ENCODE measurements around the gene SRXN1. TPM values are rescaled to one million over a fixed set of nuclear protein-coding genes. Genes with fewer than 3 reads are reported as not detected.
A peak's percentile ranks its signal among the peaks of the same experiment; 100 is the strongest.
"Not testable (repeated sequence)": the region's sequence is repeated elsewhere in the genome, so short reads cannot be mapped to it uniquely, and the experiment has no call there.

Gene SRXN1
- total RNA-seq, 1 donor from 2014 or later, result 55.3 TPM

DNA sequence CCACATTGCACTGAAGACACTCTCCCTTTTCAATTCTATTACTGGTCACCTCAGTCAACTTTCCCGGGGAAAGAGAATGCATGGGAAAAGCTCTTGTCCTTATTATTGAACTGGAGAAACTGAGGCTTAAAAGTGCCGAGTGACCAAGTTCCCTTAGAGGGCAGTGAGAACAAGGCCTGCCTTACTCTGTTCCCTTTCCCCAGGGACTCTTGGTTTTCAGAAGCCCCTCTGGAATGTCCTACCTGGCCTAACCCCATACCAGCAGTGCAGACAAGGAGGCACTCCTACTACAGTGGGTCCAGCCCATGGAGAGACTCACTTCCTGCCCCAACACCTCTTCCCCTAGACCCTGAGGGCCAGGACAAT lies 6.1 kb downstream of the SRXN1 start:
- Histone ChIP-seq H3K4me3 (no peak overlapping the region), H3K27ac (replicated peaks) (peak overlapping the region; percentile 66)
- no peak for TF ChIP-seq CTCF (IDR thresholded peaks at IDR 0.05; ENCODE audit: borderline replicate concordance)

DNA sequence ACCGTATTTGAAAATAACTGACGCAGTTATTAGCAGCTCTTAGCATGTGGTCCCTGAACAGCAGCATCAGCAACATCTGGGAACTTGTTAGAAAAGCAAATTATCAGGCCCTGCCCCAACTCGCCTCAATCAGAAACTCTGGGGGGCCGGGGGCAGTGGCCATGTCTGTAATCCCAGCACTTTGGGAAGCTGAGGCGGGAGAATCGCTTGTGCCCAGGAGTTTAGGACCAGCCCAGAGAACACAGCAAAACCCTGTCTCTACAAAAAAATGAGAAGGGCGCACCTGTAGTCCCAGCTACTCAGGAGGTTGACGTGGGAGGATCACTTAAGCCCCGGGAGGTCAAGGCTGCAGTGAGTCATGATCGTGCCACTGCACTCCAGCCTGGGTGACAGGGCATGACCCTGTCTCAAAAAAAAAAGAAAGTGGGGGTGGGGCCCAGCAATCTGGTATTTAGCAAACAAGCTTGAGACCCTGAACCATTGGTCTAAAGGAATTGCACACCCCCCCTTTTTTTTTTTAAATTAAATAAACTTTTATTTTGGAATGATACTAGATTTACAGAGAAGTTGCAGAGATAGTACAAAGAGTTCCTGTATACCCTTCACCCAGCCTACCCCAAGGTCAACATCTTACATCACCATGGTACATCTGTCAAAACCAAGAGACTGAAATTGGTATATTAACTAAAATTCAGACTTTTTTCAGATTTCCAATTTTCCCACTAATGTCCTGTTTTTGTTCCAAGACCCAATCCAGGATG lies 6.7 kb downstream of the SRXN1 start:
- Histone ChIP-seq H3K36me3 (peaks cover 41% of the 10 kb centered on the region), H3K9me3 (replicated peaks) (peaks cover 6% of the 10 kb centered on the region), H3K27me3 (ENCODE audit: low read depth) (no peaks in the 10 kb centered on the region), H3K4me1 (peaks cover 50% of the 10 kb centered on the region), H3K27ac (replicated peaks) (peak overlapping the region; percentile 66), H3K4me3 (no peak overlapping the region)
- no peak for DNase-seq
- intact Hi-C loops (cut with micrococcal nuclease), result loop anchor here (2.0 kb wide), 1 partner anchor 85 kb away; no protein-coding TSS in a partner anchor
- TF ChIP-seq CTCF (IDR thresholded peaks at IDR 0.05; ENCODE audit: borderline replicate concordance), result no peak

More for the DNA sequence above, 6.1 kb downstream of the SRXN1 start:
- Histone ChIP-seq H3K27me3 (ENCODE audit: low read depth) (no peaks in the 10 kb centered on the region), H3K9me3 (replicated peaks) (peaks cover 6% of the 10 kb centered on the region), H3K36me3 (peaks cover 41% of the 10 kb centered on the region), H3K4me1 (peaks cover 55% of the 10 kb centered on the region)
- no peak for DNase-seq
- intact Hi-C loops (cut with micrococcal nuclease), result loop anchor here (2.0 kb wide), 1 partner anchor 86 kb away; no protein-coding TSS in a partner anchor

- H3K27me3 ChIP-seq (ENCODE audit: low read depth), result no peaks in the 10 kb centered on the region
- H3K27ac ChIP-seq (replicated peaks), result peak overlapping the region; percentile 66
- H3K9me3 ChIP-seq (replicated peaks), result peaks cover 6% of the 10 kb centered on the region
- no peak for TF ChIP-seq CTCF (IDR thresholded peaks at IDR 0.05; ENCODE audit: borderline replicate concordance)
- peak; percentile 71 for DNase-seq
- H3K36me3 ChIP-seq, result peaks cover 33% of the 10 kb centered on the region
- intact Hi-C loops (cut with micrococcal nuclease), result loop anchor here (2.0 kb wide), 1 partner anchor 85 kb away; no protein-coding TSS in a partner anchor
- peaks cover 42% of the 10 kb centered on the region for H3K4me1 ChIP-seq
- no peak overlapping the region for H3K4me3 ChIP-seq
These were observed 7.5 kb downstream of the SRXN1 start for GRCh38 chr20:645318-646106.

GRCh38 chr20:644692-645317 lies 8.2 kb downstream of the SRXN1 start:
- no peaks in the 10 kb centered on the region for H3K27me3 ChIP-seq (ENCODE audit: low read depth)
- peaks cover 6% of the 10 kb centered on the region for H3K9me3 ChIP-seq (replicated peaks)
- peaks cover 36% of the 10 kb centered on the region for H3K4me1 ChIP-seq
- no peak for TF ChIP-seq CTCF (IDR thresholded peaks at IDR 0.05; ENCODE audit: borderline replicate concordance)
- DNase-seq, result no peak
- peak overlapping the region; percentile 66 for H3K27ac ChIP-seq (replicated peaks)
- intact Hi-C loops (cut with micrococcal nuclease), result no loop called here
- peaks cover 26% of the 10 kb centered on the region for H3K36me3 ChIP-seq
- no peak overlapping the region for H3K4me3 ChIP-seq

GRCh38 chr20:642398-643174 lies 10.4 kb downstream of the SRXN1 start:
- TF ChIP-seq CTCF (IDR thresholded peaks at IDR 0.05; ENCODE audit: borderline replicate concordance), result no peak
- intact Hi-C loops (cut with micrococcal nuclease), result no loop called here
- peak; percentile 49 for DNase-seq
- H3K27ac ChIP-seq (replicated peaks), result peak overlapping the region; percentile 84
- peak overlapping the region; percentile 72 for H3K4me3 ChIP-seq
- H3K36me3 ChIP-seq, result peaks cover 4% of the 10 kb centered on the region
- peaks cover 2% of the 10 kb centered on the region for H3K9me3 ChIP-seq (replicated peaks)
- H3K27me3 ChIP-seq (ENCODE audit: low read depth), result no peaks in the 10 kb centered on the region
- H3K4me1 ChIP-seq, result peaks cover 32% of the 10 kb centered on the region

- H3K36me3 ChIP-seq; intact Hi-C loops (cut with micrococcal nuclease); DNase-seq; H3K27me3 ChIP-seq (ENCODE audit: low read depth); H3K9me3 ChIP-seq (replicated peaks): not testable (repeated sequence)
- H3K27ac ChIP-seq (replicated peaks), result peak overlapping the region; percentile 84
- H3K4me3 ChIP-seq, result peak overlapping the region; percentile 72
- H3K4me1 ChIP-seq, result peaks cover 26% of the 10 kb centered on the region
These were observed 11.0 kb downstream of the SRXN1 start for GRCh38 chr20:642013-642397.
